ENCODE data around the gene TMEM150B. TPM values are rescaled to one million over a fixed set of nuclear protein-coding genes. Genes with fewer than 3 reads are reported as not detected.

Gene TMEM150B
- total RNA-seq, 1 donor: under 0.01 TPM

GRCh38 chr19:55358943-55359908, 34.1 kb upstream of the TMEM150B start:
- no peaks in the 10 kb centered on the region for H3K36me3 ChIP-seq (ENCODE audit: insufficient read depth, low read length)
- no peaks in the 10 kb centered on the region for H3K79me2 ChIP-seq (ENCODE audit: insufficient read depth, low read length)
- no peak overlapping the region for H2AFZ ChIP-seq (ENCODE audit: low read length)
- no peaks in the 10 kb centered on the region for H4K20me1 ChIP-seq (ENCODE audit: insufficient read depth, low read length)
- DNase-seq (ENCODE audit: insufficient read length, low spot score, missing footprints): no peak
- no peak overlapping the region for H3K4me3 ChIP-seq (ENCODE audit: insufficient read depth, low read length)
- H3K27ac ChIP-seq (ENCODE audit: low read depth, low read length): no peak overlapping the region
- no peak overlapping the region for H3K4me2 ChIP-seq (ENCODE audit: insufficient read depth, low read length)
- no peaks in the 10 kb centered on the region for H3K9me3 ChIP-seq (ENCODE audit: low read depth, low read length)
- no peaks in the 10 kb centered on the region for H3K4me1 ChIP-seq (ENCODE audit: insufficient read depth, low read length)
- TF ChIP-seq CTCF (IDR thresholded peaks at IDR 0.05; ENCODE audit: extremely low read depth, low read depth, low read length): no peak
- H3K27me3 ChIP-seq (ENCODE audit: insufficient read depth, low read length): peaks cover 22% of the 10 kb centered on the region

GRCh38 chr19:55358493-55358892, 33.4 kb upstream of the TMEM150B start:
- H3K36me3 ChIP-seq (ENCODE audit: insufficient read depth, low read length): no peaks in the 10 kb centered on the region
- H3K4me1 ChIP-seq (ENCODE audit: insufficient read depth, low read length): peaks cover 3% of the 10 kb centered on the region
- H3K4me3 ChIP-seq (ENCODE audit: insufficient read depth, low read length): no peak overlapping the region
- no peaks in the 10 kb centered on the region for H3K9me3 ChIP-seq (ENCODE audit: low read depth, low read length)
- no peak overlapping the region for H3K4me2 ChIP-seq (ENCODE audit: insufficient read depth, low read length)
- H4K20me1 ChIP-seq (ENCODE audit: insufficient read depth, low read length): no peaks in the 10 kb centered on the region
- no peak for DNase-seq (ENCODE audit: insufficient read length, low spot score, missing footprints)
- peaks cover 26% of the 10 kb centered on the region for H3K27me3 ChIP-seq (ENCODE audit: insufficient read depth, low read length)
- TF ChIP-seq CTCF (IDR thresholded peaks at IDR 0.05; ENCODE audit: extremely low read depth, low read depth, low read length): no peak
- H2AFZ ChIP-seq (ENCODE audit: low read length): no peak overlapping the region
- H3K27ac ChIP-seq (ENCODE audit: low read depth, low read length): no peak overlapping the region
- no peaks in the 10 kb centered on the region for H3K79me2 ChIP-seq (ENCODE audit: insufficient read depth, low read length)

- no peak for DNase-seq (ENCODE audit: insufficient read length, low spot score, missing footprints)
- Histone ChIP-seq H2AFZ (ENCODE audit: low read length) (no peak overlapping the region), H3K9me3 (ENCODE audit: low read depth, low read length) (no peaks in the 10 kb centered on the region), H4K20me1 (ENCODE audit: insufficient read depth, low read length) (no peaks in the 10 kb centered on the region), H3K4me1 (ENCODE audit: insufficient read depth, low read length) (peaks cover 6% of the 10 kb centered on the region), H3K79me2 (ENCODE audit: insufficient read depth, low read length) (no peaks in the 10 kb centered on the region), H3K4me3 (ENCODE audit: insufficient read depth, low read length) (no peak overlapping the region), H3K27ac (ENCODE audit: low read depth, low read length) (no peak overlapping the region), H3K36me3 (ENCODE audit: insufficient read depth, low read length) (no peaks in the 10 kb centered on the region), H3K4me2 (ENCODE audit: insufficient read depth, low read length) (no peak overlapping the region), H3K27me3 (ENCODE audit: insufficient read depth, low read length) (peaks cover 47% of the 10 kb centered on the region)
- no peak for TF ChIP-seq CTCF (IDR thresholded peaks at IDR 0.05; ENCODE audit: extremely low read depth, low read depth, low read length)
Measured at GRCh38 chr19:55355213-55355821, 30.2 kb upstream of the TMEM150B start.

- Histone ChIP-seq H3K4me2 (ENCODE audit: insufficient read depth, low read length) (peak within 1 kb of the TSS; percentile 77), H3K9me3 (ENCODE audit: low read depth, low read length) (no peaks in the 10 kb centered on the region), H3K27ac (ENCODE audit: low read depth, low read length) (no peak within 1 kb of the TSS), H3K4me1 (ENCODE audit: insufficient read depth, low read length) (peaks cover 6% of the 10 kb centered on the region), H4K20me1 (ENCODE audit: insufficient read depth, low read length) (no peaks in the 10 kb centered on the region), H3K79me2 (ENCODE audit: insufficient read depth, low read length) (no peaks in the 10 kb centered on the region), H3K27me3 (ENCODE audit: insufficient read depth, low read length) (peaks cover 47% of the 10 kb centered on the region), H2AFZ (ENCODE audit: low read length) (peak within 1 kb of the TSS; percentile 15), H3K4me3 (ENCODE audit: insufficient read depth, low read length) (peak within 1 kb of the TSS; percentile 64), H3K36me3 (ENCODE audit: insufficient read depth, low read length) (no peaks in the 10 kb centered on the region)
- TF ChIP-seq CTCF (IDR thresholded peaks at IDR 0.05; ENCODE audit: extremely low read depth, low read depth, low read length): no peak
- no peak for DNase-seq (ENCODE audit: insufficient read length, low spot score, missing footprints)
Measured at GRCh38 chr19:55354698-55355212, 29.6 kb upstream of the TMEM150B start, which contains the start of gene COX6B2. Gene COX6B2 (minus strand): TSS chr19:55354719. CDS start chr19:55354521, 198 bp downstream.

All from osteoblast (primary cell).